ENCODE data around the gene A2M.

The A2M gene

GRCh38 chr12:9077152-9078031, 38.3 kb downstream of the A2M start:
- H3K4me3 ChIP-seq (ENCODE audit: low read length) = no peak overlapping the region
- no peaks in the 10 kb centered on the region for H3K9me3 ChIP-seq (replicated peaks; ENCODE audit: insufficient read depth, low read length)
- no peak overlapping the region for H2AFZ ChIP-seq (ENCODE audit: low read length)
- H3K9me2 ChIP-seq (replicated peaks; ENCODE audit: insufficient read depth, low read length) = no peaks in the 10 kb centered on the region
- no peak overlapping the region for H3K27ac ChIP-seq (ENCODE audit: low read length)
- DNase-seq = no peak
- no peak overlapping the region for H3K4me2 ChIP-seq (ENCODE audit: low read depth, low read length)
- H3F3A ChIP-seq (ENCODE audit: insufficient read depth, low read length) = no peaks in the 10 kb centered on the region
- H3K27me3 ChIP-seq (replicated peaks; ENCODE audit: insufficient read depth, low read length) = no peaks in the 10 kb centered on the region
- H3K36me3 ChIP-seq (replicated peaks; ENCODE audit: insufficient read depth, low read length) = no peaks in the 10 kb centered on the region
- TF ChIP-seq CTCF (IDR thresholded peaks at IDR 0.05; ENCODE audit: low read length) = no peak
- TF ChIP-seq EZH2 (optimal IDR thresholded peaks at IDR 0.05; ENCODE audit: low read depth, low read length) = no peak
- no peak for TF ChIP-seq EZH2phosphoT487 (IDR thresholded peaks at IDR 0.05; ENCODE audit: low read length)
- H3K79me2 ChIP-seq (ENCODE audit: low read length) = no peaks in the 10 kb centered on the region
- no peak overlapping the region for H3K9ac ChIP-seq (ENCODE audit: low read length)
- H4K20me1 ChIP-seq (ENCODE audit: insufficient read depth, low read length) = no peaks in the 10 kb centered on the region
- H3K4me1 ChIP-seq (ENCODE audit: low read length) = no peaks in the 10 kb centered on the region

- H3K4me1 ChIP-seq (ENCODE audit: low read length) = no peaks in the 10 kb centered on the region
- TF ChIP-seq EZH2phosphoT487 (IDR thresholded peaks at IDR 0.05; ENCODE audit: low read length) = no peak
- no peak for TF ChIP-seq EZH2 (optimal IDR thresholded peaks at IDR 0.05; ENCODE audit: low read depth, low read length)
- TF ChIP-seq CTCF (IDR thresholded peaks at IDR 0.05; ENCODE audit: low read length) = no peak
- H3K9me3 ChIP-seq (replicated peaks; ENCODE audit: insufficient read depth, low read length) = no peaks in the 10 kb centered on the region
- no peak overlapping the region for H3K4me2 ChIP-seq (ENCODE audit: low read depth, low read length)
- no peaks in the 10 kb centered on the region for H3K36me3 ChIP-seq (replicated peaks; ENCODE audit: insufficient read depth, low read length)
- H2AFZ ChIP-seq (ENCODE audit: low read length) = no peak overlapping the region
- no peak overlapping the region for H3K9ac ChIP-seq (ENCODE audit: low read length)
- no peaks in the 10 kb centered on the region for H3F3A ChIP-seq (ENCODE audit: insufficient read depth, low read length)
- no peaks in the 10 kb centered on the region for H4K20me1 ChIP-seq (ENCODE audit: insufficient read depth, low read length)
- no peak overlapping the region for H3K27ac ChIP-seq (ENCODE audit: low read length)
- DNase-seq = no peak
- no peaks in the 10 kb centered on the region for H3K79me2 ChIP-seq (ENCODE audit: low read length)
- H3K27me3 ChIP-seq (replicated peaks; ENCODE audit: insufficient read depth, low read length) = no peaks in the 10 kb centered on the region
- no peak overlapping the region for H3K4me3 ChIP-seq (ENCODE audit: low read length)
- H3K9me2 ChIP-seq (replicated peaks; ENCODE audit: insufficient read depth, low read length) = no peaks in the 10 kb centered on the region
These were observed 39.0 kb downstream of the A2M start for GRCh38 chr12:9076733-9077132.

GRCh38 chr12:9075138-9075535, 40.6 kb downstream of the A2M start:
- TF ChIP-seq EZH2phosphoT487 (IDR thresholded peaks at IDR 0.05; ENCODE audit: low read length) (no peak), CTCF (IDR thresholded peaks at IDR 0.05; ENCODE audit: low read length) (no peak), EZH2 (optimal IDR thresholded peaks at IDR 0.05; ENCODE audit: low read depth, low read length) (no peak)
- Histone ChIP-seq H3K9me2 (replicated peaks; ENCODE audit: insufficient read depth, low read length) (no peaks in the 10 kb centered on the region), H3K27ac (ENCODE audit: low read length) (no peak overlapping the region), H3F3A (ENCODE audit: insufficient read depth, low read length) (no peaks in the 10 kb centered on the region), H2AFZ (ENCODE audit: low read length) (no peak overlapping the region), H3K9ac (ENCODE audit: low read length) (no peak overlapping the region), H3K9me3 (replicated peaks; ENCODE audit: insufficient read depth, low read length) (no peaks in the 10 kb centered on the region), H3K4me2 (ENCODE audit: low read depth, low read length) (no peak overlapping the region), H3K36me3 (replicated peaks; ENCODE audit: insufficient read depth, low read length) (no peaks in the 10 kb centered on the region), H4K20me1 (ENCODE audit: insufficient read depth, low read length) (no peaks in the 10 kb centered on the region), H3K79me2 (ENCODE audit: low read length) (no peaks in the 10 kb centered on the region), H3K4me1 (ENCODE audit: low read length) (no peaks in the 10 kb centered on the region), H3K4me3 (ENCODE audit: low read length) (no peak overlapping the region), H3K27me3 (replicated peaks; ENCODE audit: insufficient read depth, low read length) (no peaks in the 10 kb centered on the region)
- DNase-seq = no peak
